ENCODE measurements around the gene ZNF76.
"Not testable (repeated sequence)": the region's sequence is repeated elsewhere in the genome, so short reads cannot be mapped to it uniquely, and the experiment has no call there.

The ZNF76 gene

DNA sequence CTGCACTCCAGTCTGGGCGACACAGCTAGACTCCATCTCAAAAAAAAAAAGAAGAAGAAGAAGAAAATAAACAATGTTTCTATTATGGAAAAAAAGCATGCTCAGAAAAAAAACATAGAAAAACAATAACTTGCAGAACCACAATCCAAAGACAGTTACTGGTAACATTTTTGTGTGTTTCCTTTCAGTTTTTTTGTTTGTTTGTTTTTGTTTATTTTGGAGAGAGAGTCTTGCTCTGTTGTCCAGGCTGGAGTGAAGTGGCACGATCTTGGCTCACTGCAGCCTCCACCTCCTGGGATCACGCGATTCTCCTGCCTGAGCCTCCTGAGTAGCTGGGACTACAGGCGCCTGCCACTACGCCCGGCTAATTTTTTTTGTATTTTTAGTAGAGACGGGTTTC is 69.4 kb downstream of the ZNF76 start:
- not testable (repeated sequence) for DNase-seq

DNA sequence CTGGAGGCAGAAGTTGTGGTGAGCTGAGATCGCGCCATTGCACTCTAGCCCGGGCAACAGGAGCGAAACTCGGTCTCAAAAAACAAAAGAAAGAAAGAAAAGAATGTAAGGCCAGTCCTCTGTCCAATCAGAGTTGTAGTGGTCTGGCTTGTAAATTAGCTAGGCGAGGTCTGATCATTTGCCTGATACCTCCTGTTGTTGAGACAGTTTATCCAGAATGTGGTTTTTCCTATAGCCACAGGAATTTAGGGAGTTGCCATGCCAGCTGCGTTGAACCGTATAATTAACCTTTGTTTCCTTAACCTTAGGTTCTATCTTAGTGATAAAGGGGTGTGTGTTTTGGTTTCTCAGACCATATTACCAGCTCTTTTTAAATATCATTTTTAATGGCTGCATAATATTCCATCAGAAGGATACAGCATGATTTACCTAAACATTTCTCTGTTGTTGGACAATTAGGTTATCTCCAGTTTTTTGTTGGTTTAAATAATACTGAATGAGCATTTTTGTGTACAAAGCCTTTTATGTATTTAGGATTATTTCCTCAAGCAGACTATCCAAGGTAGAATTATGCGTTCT is 71.1 kb downstream of the ZNF76 start:
- no peak for DNase-seq

DNA sequence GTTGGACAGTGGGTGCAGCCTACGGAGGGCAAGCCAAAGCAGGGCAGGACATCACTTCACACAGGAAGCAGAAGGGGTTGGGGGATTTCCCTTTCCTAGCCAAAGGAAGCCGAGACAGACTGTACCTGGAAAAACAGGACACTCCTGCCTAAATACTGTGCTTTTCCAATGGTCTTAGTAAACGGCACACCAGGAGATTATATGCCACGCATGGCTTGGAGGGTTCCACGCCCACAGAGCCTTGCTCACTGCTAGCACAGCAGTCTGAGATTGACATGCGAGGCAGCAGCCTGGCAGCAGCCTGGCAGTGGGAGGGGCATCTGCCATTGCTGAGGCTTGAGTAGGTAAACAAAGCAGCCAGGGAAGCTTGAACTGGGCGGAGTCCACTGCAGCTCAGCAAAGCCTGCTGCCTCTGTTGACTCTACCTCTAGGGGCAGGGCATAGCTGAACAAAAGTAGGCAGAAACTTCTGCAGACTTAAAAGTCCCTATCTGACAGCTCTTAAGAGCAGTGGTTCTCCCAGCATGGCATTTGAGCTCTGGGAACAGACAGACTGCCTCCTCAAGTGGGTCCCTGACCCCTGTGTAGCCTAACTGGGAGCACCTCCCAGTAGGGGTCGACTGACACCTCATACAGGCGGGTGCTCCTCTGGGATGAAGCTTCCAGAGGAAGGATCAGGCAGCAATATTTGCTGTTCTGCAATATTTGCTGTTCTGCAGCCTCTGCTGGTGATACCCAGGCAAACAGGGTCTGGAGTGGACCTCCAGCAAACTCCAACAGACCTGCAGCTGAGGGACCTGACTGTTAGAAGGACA is 72.7 kb downstream of the ZNF76 start:
- not testable (repeated sequence) for DNase-seq

DNA sequence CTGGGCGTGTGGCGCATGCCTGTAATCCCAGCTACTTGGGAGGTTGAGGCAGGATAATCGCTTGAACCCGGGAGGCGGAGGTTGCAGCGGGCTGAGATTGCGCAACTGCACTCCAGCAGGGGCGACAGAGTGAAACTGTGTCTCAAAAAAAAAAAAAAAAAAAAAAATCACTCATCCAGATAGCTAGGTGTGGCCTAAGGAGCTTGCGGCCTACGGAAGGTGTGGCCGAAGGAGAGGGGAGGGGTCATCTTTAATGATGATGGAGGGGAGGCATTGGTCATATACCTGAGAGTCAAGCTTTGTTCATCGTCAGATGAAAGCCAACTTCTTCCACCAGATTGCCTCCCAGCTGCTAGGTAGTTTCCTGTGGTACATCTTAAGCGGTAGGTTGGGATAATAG is 82.0 kb downstream of the ZNF76 start:
- DNase-seq, result no peak

DNA sequence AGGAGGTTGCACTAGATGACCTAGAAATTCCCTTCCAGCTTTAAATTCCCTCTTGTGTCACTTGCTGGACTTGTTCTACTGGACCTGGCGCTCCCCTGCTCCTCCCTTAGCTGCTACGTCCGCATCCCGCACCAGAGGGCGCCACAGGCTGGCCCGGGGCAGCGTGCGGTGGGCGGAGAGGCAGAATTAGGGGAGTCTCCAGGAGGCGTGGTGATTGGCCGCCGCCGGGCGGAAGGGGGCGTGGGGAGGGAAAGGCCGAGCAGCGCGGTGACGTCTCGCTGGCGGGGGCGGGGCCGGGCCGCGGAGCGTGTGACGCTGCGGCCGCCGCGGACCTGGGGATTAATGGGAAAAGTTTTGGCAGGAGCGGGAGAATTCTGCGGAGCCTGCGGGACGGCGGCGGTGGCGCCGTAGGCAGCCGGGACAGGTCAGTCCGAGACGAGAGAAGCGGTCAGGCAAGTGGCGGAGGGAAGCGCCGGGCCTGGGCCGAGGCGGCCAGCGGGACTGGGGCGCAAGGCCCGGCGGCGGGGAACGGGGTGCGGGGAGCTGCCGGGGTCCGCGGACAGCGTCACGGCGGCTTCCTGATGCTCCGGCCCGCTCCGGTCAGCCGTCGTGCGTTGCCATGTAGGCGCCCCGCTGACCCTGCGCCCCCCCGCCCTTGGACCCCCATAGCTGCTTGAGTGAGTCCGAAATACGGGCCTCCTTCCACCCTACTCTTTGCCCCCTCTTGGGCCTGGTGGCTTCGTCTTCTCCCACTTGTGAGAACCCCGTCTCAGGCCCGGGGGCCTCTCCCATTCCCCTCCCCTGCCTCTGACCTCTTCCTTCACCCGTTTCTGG is 82.9 kb downstream of the ZNF76 start, which contains the start of gene PPARD:
Gene PPARD (plus strand): TSS at position 301 of the 834 bp plus-strand sequence. CDS start 68,530 bp downstream, outside the sequence.
- peak; percentile 93 for DNase-seq

DNA sequence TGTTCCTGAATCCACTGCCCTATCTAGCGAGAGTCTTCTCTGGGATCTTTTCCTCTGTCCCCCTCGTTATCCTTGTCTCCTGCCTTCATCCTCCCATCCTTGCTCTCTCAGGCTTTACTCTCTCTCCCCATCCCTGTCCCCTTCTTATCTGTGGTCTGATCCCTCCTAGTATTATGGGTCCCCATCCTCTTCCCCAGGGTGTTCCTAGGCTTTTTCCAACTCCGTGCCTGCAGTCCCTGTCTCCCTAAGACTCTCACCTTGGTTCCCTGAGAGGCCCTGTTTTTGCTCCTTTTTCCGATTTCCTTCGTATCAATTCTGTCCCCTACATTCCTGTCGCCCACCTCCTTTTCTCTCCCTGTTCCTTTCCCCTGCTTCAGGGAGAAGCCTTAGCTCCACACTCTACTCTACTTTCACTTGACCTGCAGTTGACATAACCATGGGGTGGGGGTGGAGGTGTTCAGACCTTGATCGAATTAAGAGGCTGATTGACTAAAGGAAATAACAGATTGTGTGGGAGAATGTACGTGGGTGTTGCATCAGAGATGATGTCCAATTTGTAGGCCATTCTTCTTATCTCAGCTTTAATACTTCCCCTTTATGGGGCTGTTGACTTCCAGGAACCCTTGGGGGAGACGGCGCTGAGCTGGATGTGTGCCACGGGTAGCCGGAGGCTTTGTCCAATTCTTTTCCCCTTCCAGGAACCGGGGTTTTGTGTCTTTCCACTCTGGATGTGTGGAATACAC is 83.7 kb downstream of the ZNF76 start:
- DNase-seq, result peak; percentile 66

DNA sequence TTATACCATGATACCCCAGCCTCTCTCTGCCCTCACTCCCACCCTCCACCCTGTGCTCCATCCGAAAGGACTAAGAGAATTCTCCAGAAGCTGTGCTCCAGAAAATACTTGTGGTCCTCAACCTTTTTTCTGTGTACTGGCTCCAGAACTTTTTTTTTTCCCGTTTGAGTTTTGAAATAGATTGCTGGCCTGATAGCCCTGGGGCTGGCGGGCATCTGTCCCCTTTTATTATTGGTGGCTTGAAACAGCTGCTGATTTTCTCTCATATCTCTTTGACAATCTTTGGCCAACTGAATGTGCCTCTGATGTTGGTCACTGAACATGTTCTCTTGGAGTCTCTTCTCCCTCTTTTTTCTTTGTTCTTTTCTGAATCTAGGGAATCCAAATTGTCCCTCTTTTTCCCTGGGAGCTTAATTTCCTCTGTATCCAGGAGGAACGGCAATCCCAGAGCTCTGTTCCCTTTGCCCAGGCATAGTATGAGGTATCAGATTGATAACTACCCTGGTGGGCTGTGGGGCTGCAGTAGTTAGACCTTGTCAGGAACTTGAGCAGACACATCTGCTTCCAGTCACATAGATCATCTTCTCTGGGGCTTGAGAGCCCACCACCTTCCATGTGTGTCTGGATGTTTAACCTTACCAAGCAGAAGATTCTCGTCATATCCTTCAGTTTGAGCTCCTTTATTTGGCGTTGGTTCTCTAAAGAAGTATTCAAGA is 84.5 kb downstream of the ZNF76 start:
- no peak for DNase-seq
